Measurements from ENCODE around the gene CCDC9B. TPM values are rescaled to one million over a fixed set of nuclear protein-coding genes. Genes with fewer than 3 reads are reported as not detected.
A peak's percentile ranks its signal among the peaks of the same experiment; 100 is the strongest.

The CCDC9B gene
- total RNA-seq, 1 donor = 23.9 TPM

DNA sequence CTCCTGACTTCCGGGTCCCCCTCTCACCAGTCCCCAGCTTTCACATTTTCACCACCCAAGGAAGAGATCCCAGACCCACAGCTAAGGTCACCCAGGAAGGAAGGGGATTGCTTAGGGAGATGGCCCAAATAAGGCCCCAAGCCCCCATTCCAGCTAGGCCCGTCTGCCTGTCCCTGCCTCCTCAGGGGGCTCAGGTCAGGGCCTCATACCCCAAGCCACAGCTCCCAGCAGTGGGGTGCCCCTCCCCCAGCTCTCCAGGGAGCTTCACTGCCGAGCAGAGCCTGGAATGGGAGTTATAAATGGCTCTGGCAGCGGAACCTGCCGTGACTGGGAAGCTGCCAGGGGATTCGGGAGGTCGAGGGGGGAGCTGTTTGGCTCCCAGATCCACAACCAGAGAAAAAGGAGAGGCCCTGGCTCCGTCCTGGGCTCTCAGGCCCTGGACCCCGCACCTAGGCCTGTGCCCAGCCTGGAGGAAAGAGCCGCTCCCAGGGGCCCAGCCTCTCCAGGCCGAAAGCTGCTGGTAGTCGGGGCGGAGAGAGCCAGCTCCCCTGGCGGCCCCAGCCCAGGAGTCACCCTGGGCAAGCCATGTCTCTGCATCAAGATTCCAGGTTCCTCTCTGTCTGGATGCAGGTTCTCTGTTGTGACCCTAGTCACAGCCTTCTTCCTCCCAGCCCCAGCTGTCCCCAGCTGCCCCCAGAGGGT is 550 bp downstream of the CCDC9B start:
- Histone ChIP-seq H3K9me3 (ENCODE audit: low read depth, low read length) (no peaks in the 10 kb centered on the region), H3K79me2 (ENCODE audit: insufficient read depth, low read length) (peaks cover 25% of the 10 kb centered on the region), H3K4me1 (ENCODE audit: insufficient read depth, low read length) (peaks cover 77% of the 10 kb centered on the region), H3K27ac (ENCODE audit: low read depth, low read length) (peak overlapping the region; percentile 99), H3K27me3 (ENCODE audit: insufficient read depth, low read length) (no peaks in the 10 kb centered on the region), H3K4me3 (ENCODE audit: insufficient read depth, low read length) (peak overlapping the region; percentile 63), H3K4me2 (ENCODE audit: insufficient read depth, low read length) (peak overlapping the region; percentile 77), H3K36me3 (ENCODE audit: insufficient read depth, low read length) (peaks cover 10% of the 10 kb centered on the region), H2AFZ (ENCODE audit: low read length) (peak overlapping the region; percentile 37), H4K20me1 (ENCODE audit: insufficient read depth, low read length) (no peaks in the 10 kb centered on the region)
- peak; percentile 96 for DNase-seq (ENCODE audit: insufficient read length, low spot score, missing footprints)
- TF ChIP-seq, protein P1, sequence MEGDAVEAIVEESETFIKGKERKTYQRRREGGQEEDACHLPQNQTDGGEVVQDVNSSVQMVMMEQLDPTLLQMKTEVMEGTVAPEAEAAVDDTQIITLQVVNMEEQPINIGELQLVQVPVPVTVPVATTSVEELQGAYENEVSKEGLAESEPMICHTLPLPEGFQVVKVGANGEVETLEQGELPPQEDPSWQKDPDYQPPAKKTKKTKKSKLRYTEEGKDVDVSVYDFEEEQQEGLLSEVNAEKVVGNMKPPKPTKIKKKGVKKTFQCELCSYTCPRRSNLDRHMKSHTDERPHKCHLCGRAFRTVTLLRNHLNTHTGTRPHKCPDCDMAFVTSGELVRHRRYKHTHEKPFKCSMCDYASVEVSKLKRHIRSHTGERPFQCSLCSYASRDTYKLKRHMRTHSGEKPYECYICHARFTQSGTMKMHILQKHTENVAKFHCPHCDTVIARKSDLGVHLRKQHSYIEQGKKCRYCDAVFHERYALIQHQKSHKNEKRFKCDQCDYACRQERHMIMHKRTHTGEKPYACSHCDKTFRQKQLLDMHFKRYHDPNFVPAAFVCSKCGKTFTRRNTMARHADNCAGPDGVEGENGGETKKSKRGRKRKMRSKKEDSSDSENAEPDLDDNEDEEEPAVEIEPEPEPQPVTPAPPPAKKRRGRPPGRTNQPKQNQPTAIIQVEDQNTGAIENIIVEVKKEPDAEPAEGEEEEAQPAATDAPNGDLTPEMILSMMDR (IDR thresholded peaks at IDR 0.05; ENCODE audit: extremely low read depth, low read depth, low read length) = no peak

DNA sequence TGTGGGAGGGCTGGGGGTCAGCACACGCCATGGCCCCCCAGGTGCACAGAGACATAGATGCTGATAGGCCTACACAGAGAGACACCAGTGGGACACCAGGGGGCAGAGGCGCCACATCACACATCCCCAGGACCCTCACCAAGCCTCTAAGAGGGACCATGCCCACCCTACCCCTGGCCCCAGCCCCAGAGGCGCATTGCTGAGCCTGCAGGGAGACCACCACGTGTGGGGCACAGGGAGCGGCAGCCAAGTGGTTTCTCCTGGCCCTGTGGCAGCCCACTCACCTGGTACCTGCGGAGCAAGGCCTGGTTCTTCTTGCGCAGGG is 1.2 kb downstream of the CCDC9B start:
- DNase-seq (ENCODE audit: insufficient read length, low spot score, missing footprints) = peak; percentile 72
- Histone ChIP-seq H2AFZ (ENCODE audit: low read length) (no peak overlapping the region), H3K79me2 (ENCODE audit: insufficient read depth, low read length) (peaks cover 25% of the 10 kb centered on the region), H3K27me3 (ENCODE audit: insufficient read depth, low read length) (no peaks in the 10 kb centered on the region), H3K36me3 (ENCODE audit: insufficient read depth, low read length) (peaks cover 14% of the 10 kb centered on the region), H3K4me1 (ENCODE audit: insufficient read depth, low read length) (peaks cover 77% of the 10 kb centered on the region), H4K20me1 (ENCODE audit: insufficient read depth, low read length) (no peaks in the 10 kb centered on the region), H3K4me2 (ENCODE audit: insufficient read depth, low read length) (peak overlapping the region; percentile 77), H3K9me3 (ENCODE audit: low read depth, low read length) (no peaks in the 10 kb centered on the region), H3K27ac (ENCODE audit: low read depth, low read length) (peak overlapping the region; percentile 99), H3K4me3 (ENCODE audit: insufficient read depth, low read length) (peak overlapping the region; percentile 63)
- TF ChIP-seq, protein P1 (IDR thresholded peaks at IDR 0.05; ENCODE audit: extremely low read depth, low read depth, low read length) = peak; percentile 34

DNA sequence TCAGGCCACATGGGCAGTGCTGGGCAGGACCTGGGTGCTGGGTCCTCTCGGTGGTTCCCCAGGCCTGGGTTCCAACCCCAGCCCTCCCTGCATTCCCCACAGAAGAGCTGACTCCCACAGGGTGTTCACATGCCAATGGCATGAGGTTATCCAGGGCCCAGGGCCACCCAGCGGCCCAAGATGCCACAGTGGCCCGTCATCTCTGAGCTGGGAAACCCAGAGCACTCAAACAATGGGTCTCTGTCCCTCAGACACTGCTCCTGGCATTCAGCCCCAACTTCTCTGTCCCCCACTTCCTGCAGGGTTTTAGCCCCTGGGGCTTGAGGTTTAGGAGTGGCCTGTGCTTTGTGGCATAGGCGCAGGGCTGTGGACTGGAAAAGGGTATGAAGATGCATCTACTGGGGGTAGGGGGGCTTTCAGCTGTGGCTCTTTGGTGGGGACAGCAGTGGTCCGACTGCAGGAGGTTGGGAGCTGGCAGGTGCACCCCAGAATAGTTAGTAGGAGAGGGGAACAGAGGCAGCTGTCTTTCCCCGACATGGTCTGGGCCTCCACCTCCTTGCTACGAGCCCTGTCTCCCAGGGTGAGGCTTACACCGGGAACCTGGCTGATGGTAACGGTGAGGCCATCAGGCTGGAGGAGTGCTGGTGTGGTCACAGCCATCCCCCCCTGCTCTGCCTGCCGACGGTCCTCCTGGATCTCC is 1.7 kb downstream of the CCDC9B start:
- peak; percentile 97 for DNase-seq (ENCODE audit: insufficient read length, low spot score, missing footprints)
- Histone ChIP-seq H3K27me3 (ENCODE audit: insufficient read depth, low read length) (no peaks in the 10 kb centered on the region), H3K4me2 (ENCODE audit: insufficient read depth, low read length) (peak overlapping the region; percentile 77), H3K4me1 (ENCODE audit: insufficient read depth, low read length) (peaks cover 78% of the 10 kb centered on the region), H2AFZ (ENCODE audit: low read length) (no peak overlapping the region), H3K9me3 (ENCODE audit: low read depth, low read length) (no peaks in the 10 kb centered on the region), H3K4me3 (ENCODE audit: insufficient read depth, low read length) (peak overlapping the region; percentile 63), H3K27ac (ENCODE audit: low read depth, low read length) (peak overlapping the region; percentile 99), H3K79me2 (ENCODE audit: insufficient read depth, low read length) (peaks cover 25% of the 10 kb centered on the region), H4K20me1 (ENCODE audit: insufficient read depth, low read length) (no peaks in the 10 kb centered on the region), H3K36me3 (ENCODE audit: insufficient read depth, low read length) (peaks cover 14% of the 10 kb centered on the region)
- TF ChIP-seq, protein P1 (IDR thresholded peaks at IDR 0.05; ENCODE audit: extremely low read depth, low read depth, low read length) = no peak

DNA sequence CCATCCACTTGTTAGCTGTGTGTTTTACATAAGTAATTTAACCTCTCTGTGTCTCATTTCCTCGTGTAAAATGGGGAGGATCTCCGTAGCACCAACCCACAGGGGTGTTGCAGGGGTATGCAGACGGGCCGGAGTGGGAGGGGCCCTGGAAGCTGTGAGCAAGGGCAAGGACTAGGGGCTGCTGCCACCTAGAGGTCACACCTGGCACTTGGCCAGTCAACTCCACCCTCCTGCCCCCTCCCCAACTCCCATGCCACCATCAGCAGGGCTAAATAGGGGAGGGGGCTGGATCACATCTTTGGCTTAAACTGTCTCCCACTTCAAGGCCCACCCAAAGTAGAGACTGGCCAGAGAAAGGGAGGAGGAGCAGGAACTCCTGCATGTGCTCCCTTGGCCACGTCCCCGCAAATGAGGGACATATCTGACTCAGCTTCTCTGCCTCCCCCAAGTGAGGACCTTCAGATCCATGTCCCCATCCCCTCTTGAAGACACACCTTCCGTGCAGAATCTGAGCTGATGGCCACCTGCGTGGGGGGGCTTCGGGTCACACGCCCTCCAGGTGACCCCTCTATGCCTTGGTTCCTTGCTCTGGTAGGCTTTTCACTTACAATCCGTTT is 2.6 kb downstream of the CCDC9B start:
- H4K20me1 ChIP-seq (ENCODE audit: insufficient read depth, low read length) = no peaks in the 10 kb centered on the region
- peaks cover 77% of the 10 kb centered on the region for H3K4me1 ChIP-seq (ENCODE audit: insufficient read depth, low read length)
- TF ChIP-seq, protein P1 (IDR thresholded peaks at IDR 0.05; ENCODE audit: extremely low read depth, low read depth, low read length) = peak; percentile 66

More for the DNA sequence above, 2.6 kb downstream of the CCDC9B start:
- peaks cover 14% of the 10 kb centered on the region for H3K36me3 ChIP-seq (ENCODE audit: insufficient read depth, low read length)
- H2AFZ ChIP-seq (ENCODE audit: low read length) = no peak overlapping the region
- H3K9me3 ChIP-seq (ENCODE audit: low read depth, low read length) = no peaks in the 10 kb centered on the region
- H3K79me2 ChIP-seq (ENCODE audit: insufficient read depth, low read length) = peaks cover 25% of the 10 kb centered on the region
- H3K27ac ChIP-seq (ENCODE audit: low read depth, low read length) = peak overlapping the region; percentile 99
- H3K27me3 ChIP-seq (ENCODE audit: insufficient read depth, low read length) = no peaks in the 10 kb centered on the region
- peak overlapping the region; percentile 77 for H3K4me2 ChIP-seq (ENCODE audit: insufficient read depth, low read length)
- DNase-seq (ENCODE audit: insufficient read length, low spot score, missing footprints) = peak; percentile 88
- peak overlapping the region; percentile 63 for H3K4me3 ChIP-seq (ENCODE audit: insufficient read depth, low read length)

All from osteoblast (primary cell).